Epithelial cell of esophagus (primary cell): ENCODE data around the gene PKNOX2.

Experiments used
- DNase-seq: peaks from one replicate; pipeline ENCODE4 v3.0.0; 2010; ENCODE audit warnings: low read depth
- H3K4me3 ChIP-seq: 2 replicates; pipeline ENCODE4 v1.5.1; 2011; ENCODE audit warnings: mild to moderate bottlenecking, low read length, control low read depth
- TF ChIP-seq, protein P1 (sequence below): IDR thresholded peaks from 2 replicates; pipeline ENCODE4 v1.5.1; 2011; ENCODE audit warnings: low read depth, mild to moderate bottlenecking, low read length, control low read depth, inconsistent platforms; ENCODE audit not compliant: insufficient read depth; ENCODE audit errors: missing control alignments

Gene PKNOX2

DNA sequence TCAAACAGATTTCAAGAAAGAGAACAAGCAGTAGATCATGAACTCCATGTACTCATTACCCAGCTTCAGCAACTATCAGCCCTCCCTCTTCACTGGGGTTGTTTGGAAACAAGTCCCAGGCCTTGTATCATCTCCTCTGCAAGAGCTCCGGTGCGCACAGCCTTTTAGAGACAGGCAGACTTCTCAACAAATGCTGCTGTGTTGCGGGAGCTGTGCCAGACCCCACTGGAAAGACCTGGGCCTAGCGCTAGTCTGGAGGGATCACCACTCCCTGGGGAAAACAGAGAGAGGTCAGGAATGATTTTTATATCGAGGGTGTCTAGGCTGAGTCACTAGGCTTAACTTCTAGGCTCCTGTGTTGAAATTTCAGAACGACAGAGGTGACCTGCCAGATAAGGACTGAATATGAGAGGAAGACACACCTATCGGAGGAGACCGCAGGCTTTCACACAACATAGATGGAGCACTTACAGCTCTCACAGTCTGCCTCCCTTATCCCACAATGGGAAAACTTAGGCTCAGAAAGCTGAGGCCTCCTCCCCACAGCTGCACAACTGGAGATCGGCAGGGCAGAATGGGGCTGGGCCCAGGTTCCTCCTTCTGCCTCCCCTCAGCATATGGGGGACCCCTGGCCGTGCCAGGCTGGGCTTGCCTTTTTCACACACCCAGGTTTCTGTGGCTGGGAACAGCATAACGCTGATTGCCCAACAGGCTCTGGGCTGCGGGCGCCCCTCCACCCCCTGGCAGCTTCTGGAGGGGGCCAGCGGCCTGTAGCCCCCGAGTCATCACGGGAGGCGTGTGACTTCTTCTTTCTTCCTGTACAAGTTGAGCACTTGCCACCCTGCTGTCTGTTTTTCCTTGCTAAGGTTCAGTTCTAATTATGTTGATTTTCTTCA, 86.0 kb downstream of the PKNOX2 start:
- H3K4me3 ChIP-seq, result no peak overlapping the region
- TF ChIP-seq, protein P1, sequence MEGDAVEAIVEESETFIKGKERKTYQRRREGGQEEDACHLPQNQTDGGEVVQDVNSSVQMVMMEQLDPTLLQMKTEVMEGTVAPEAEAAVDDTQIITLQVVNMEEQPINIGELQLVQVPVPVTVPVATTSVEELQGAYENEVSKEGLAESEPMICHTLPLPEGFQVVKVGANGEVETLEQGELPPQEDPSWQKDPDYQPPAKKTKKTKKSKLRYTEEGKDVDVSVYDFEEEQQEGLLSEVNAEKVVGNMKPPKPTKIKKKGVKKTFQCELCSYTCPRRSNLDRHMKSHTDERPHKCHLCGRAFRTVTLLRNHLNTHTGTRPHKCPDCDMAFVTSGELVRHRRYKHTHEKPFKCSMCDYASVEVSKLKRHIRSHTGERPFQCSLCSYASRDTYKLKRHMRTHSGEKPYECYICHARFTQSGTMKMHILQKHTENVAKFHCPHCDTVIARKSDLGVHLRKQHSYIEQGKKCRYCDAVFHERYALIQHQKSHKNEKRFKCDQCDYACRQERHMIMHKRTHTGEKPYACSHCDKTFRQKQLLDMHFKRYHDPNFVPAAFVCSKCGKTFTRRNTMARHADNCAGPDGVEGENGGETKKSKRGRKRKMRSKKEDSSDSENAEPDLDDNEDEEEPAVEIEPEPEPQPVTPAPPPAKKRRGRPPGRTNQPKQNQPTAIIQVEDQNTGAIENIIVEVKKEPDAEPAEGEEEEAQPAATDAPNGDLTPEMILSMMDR, result no peak
- no peak for DNase-seq

DNA sequence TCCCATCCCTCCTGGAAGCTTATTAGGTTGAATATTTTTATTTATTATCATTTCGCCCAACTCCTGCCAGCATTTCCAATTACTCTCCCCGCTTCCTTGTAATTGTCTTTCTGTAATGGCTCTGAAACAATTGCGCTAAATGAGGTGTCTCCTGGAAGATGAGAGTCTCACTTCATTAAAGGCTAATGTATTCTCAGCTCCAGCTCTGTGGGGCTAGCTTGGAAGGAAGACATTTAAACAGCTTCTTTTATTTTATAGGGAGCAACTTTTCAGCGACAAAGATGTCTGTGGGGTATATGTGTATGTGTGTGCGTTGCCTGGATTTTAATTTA, 86.6 kb downstream of the PKNOX2 start:
- TF ChIP-seq, protein P1, result no peak
- no peak for DNase-seq
- no peak overlapping the region for H3K4me3 ChIP-seq

DNA sequence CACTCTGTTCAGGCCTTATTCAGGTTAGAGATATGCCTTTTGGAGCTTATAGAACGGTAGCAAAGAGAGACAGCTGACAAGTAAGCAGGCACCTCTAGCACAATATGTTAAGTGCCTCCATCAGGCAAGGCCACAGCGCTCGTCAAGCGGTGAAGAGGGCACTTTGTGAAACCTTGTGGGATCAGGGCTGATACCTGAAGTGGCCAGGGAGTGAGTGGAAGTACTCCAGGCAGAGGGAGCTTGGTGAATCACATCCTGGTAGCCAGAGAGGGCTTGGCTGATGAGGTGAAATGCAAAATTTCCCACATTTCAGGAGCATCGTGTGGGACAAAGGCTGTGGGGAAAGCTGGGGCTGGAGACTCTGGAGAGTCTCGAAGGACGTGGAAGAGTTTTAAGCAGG, 87.4 kb downstream of the PKNOX2 start:
- TF ChIP-seq, protein P1, result no peak
- H3K4me3 ChIP-seq, result no peak overlapping the region
- DNase-seq, result no peak

DNA sequence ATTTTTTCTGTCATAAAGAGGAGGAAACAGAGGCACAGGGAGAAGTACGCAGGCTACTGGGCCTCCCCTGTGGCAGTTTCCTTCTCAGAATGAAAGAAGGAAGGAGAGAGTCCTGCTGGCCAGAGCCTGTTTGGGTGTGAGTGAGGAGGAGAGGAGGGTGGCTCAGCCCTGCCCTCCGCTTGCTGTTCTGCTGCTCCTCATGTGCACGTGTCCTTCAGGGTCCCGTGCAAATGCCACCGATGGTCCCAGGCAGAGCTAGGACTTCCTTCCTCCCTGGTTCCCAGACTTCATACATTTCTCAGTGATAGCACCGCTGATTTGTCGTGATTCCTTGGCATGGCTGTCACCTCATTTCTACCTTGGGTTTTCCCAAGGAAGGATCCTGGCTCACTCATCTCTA, 88.7 kb downstream of the PKNOX2 start:
- TF ChIP-seq, protein P1, result no peak
- H3K4me3 ChIP-seq, result no peak overlapping the region
- DNase-seq, result no peak

DNA sequence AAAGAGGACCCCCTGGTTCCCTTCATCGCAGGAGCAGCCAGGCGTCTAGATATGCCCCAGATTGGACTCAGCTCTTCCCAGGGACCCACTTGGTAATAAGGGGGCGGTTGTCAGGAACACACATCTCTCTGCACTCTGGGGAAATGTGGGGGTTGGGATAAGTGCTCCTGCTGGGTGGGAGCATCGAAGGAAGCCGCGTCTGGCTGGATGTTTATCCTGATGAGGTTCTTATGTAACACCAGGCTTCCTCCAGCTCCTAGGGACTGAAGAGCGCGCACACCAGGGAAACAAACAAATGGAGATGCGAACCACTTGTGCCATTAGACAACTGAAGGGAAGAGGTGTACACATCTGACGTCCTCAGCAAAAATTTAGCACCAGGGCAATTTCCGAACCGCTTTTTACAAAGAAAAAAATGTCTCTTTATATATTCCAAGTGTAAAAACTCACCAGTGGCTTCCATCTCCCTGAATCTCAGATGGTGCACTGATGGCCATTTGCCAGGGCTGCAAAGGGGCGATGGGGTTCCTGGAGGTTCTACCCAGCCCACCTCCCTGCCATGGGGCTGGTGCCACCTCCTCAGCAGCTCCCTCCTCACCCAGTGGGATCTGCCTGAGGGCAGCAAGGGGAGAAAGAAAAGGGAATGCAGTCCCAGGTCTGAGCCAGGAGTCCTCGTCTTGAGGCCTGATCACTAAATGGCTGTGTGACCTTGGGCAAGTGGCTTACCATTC, 89.4 kb downstream of the PKNOX2 start:
- TF ChIP-seq, protein P1, result no peak
- no peak for DNase-seq
- H3K4me3 ChIP-seq, result no peak overlapping the region

DNA sequence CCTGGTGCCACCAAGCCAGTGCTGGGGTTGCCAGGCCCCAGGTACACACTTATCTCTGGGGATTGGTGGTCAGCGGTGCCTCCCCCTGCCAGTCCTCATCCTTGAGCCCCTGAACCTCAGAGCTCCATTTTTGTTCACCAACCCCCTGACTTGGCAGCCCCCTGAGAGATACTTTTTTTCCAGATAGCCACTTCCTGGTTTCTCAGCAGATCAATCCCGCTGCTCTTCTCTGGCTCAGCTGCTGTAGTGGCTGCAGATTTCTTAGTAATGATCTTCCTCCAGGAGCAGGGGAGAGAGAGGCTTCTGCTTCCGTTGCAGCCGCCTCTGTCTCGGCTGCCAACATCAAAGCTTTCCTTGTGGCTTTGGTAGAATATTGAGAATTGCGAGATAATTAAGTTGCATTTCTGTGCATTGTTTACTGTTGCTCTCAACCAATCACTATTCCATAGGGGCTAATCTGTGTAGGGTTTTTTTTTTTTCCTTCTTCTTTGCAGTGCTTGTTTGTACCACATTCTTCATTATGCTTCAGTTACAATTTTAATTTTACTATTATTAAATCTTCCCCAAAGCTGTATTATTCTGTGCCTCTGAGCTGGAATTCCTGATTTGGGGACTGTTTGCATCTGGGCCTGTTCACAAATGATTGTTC, 92.1 kb downstream of the PKNOX2 start:
- TF ChIP-seq, protein P1, result no peak
- no peak for DNase-seq
- no peak overlapping the region for H3K4me3 ChIP-seq
